Activated naive CD8-positive, alpha-beta T cell (primary cell): ENCODE data around the gene BCL2.

ENCODE experiments used
- H3K27ac Mint-ChIP-seq: one replicate; pipeline ENCODE4 v1.8.0; 2021; ENCODE audit warnings: mixed read lengths
- H3K27me3 Mint-ChIP-seq: one replicate; pipeline ENCODE4 v1.8.0; 2021; ENCODE audit warnings: mixed read lengths
- H3K36me3 Mint-ChIP-seq: one replicate; pipeline ENCODE4 v1.8.0; 2021; ENCODE audit warnings: mixed read lengths
- H3K4me1 Mint-ChIP-seq: one replicate; pipeline ENCODE4 v1.8.0; 2021; ENCODE audit warnings: low read depth, mixed read lengths
- H3K4me3 Mint-ChIP-seq: one replicate; pipeline ENCODE4 v1.8.0; 2021; ENCODE audit warnings: mild to moderate bottlenecking, mixed read lengths
- H3K9me3 Mint-ChIP-seq: one replicate; pipeline ENCODE4 v1.8.0; 2021; ENCODE audit warnings: low read depth, mixed read lengths

The BCL2 gene

DNA sequence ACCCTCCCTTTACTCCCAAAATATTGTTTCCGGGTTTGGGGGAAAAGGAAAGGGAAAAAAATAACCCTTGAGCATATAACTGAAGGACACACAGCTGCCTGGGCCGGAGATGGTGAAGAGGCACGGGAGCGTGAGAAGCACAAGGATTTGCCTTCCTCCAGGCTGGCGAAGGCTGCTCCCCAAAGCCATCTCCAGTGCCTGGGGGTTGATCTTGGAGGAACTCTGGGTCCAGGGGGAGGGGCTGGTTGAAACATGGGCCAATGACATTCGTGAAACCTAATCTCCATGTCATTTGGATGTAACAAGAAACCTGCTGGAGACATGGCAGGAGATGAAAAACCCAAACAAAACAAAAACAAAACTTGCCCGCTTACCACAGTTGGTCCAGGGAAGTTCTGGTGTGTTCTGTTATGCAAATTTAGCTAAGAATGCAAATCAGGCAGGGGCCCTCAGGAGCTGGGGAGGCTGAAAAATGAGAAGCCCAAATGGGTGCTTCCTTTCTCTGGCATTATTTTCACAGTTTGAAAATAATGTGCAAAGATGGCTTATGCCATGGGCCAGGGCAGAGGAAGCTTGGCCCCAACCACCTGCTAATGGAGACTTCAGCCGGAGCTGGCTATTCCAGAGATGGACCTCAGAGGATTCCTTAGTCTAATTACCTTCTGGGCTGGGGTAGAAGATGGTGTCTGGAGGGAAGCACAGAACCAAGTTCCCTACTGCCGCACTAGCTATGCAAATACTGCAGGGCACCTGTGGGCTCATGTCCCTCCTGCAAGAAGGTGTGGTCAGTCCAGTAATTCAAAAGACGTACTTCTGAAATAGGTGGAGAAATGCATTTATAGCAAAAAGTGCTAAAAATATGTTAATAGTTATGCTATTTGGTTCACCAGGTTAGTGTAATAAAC is 180.9 kb downstream of the BCL2 start:
- H3K4me3 Mint-ChIP-seq, result peak overlapping the region; percentile 90
- peaks cover 78% of the 10 kb centered on the region for H3K4me1 Mint-ChIP-seq
- no peaks in the 10 kb centered on the region for H3K9me3 Mint-ChIP-seq
- H3K36me3 Mint-ChIP-seq, result peaks cover 24% of the 10 kb centered on the region
- H3K27me3 Mint-ChIP-seq, result no peaks in the 10 kb centered on the region
- peak overlapping the region; percentile 95 for H3K27ac Mint-ChIP-seq

DNA sequence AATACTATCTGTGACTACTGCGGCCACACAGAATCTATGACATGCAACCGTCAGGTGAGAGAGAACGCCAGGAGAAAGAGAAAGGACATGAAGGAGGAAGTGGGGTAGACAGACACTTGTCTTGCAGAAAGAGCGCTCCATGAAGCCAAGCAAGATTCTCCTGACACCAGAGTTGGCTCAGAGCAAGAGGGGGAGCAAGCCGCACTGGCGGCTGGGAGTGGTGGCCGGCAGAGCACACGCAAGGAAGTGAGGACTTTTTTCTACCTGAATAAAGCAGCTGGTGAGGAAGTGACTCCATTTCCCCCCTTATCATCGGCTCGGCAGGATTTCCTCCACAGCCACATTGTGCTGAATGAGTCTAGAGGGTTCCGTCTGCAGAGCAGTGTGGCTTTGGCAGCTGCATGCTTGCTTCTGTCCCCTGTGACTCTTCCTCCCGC is 181.6 kb downstream of the BCL2 start:
- Mint-ChIP-seq H3K4me1 (peaks cover 78% of the 10 kb centered on the region), H3K4me3 (peak overlapping the region; percentile 90), H3K27me3 (no peaks in the 10 kb centered on the region), H3K36me3 (peaks cover 23% of the 10 kb centered on the region), H3K27ac (peak overlapping the region; percentile 95), H3K9me3 (no peaks in the 10 kb centered on the region)

DNA sequence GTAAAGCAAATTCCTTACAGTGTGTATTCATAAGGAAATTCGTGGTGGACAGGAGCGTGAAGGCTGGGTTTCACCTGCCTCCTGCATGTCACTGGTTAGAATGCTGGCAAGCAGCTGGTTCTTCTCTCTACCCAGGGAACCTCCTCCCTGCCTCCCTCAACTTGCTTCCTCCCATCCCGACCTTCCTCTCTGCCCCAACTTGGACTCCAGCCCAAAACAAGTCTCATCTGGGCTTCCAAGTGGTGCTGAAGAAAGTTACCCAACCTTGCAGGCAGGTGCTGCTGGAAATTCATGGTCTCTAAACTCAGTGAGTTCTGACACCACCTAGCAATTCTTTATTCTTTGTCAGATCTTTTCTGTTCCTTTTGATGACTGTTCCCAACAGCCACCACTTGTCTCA is 184.5 kb downstream of the BCL2 start:
- Mint-ChIP-seq H3K36me3 (peaks cover 12% of the 10 kb centered on the region), H3K4me3 (no peak overlapping the region), H3K27ac (peak overlapping the region; percentile 92), H3K4me1 (peaks cover 73% of the 10 kb centered on the region), H3K9me3 (no peaks in the 10 kb centered on the region), H3K27me3 (no peaks in the 10 kb centered on the region)

DNA sequence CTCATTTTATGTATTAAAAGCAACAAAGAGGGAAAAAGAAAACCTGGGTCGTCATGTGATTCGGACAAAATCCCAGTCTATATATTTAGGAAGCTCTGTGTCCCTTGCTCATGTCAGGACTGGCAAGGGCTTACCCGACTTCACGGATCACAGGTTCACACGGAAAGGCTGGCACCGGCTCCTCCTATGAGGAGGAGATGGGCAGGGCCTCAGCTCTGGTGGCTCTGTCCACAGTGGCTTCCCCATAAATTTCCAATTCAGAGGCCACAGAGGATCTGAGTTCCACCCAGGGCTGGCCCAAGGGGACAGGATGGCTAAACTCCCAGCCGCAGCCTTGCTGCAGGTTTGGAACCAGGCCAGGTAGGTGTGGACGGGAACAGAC is 186.8 kb downstream of the BCL2 start:
- Mint-ChIP-seq H3K9me3 (no peaks in the 10 kb centered on the region), H3K4me1 (peaks cover 50% of the 10 kb centered on the region), H3K36me3 (peaks cover 9% of the 10 kb centered on the region), H3K27ac (peak overlapping the region; percentile 84), H3K27me3 (no peaks in the 10 kb centered on the region), H3K4me3 (peak overlapping the region; percentile 18)

DNA sequence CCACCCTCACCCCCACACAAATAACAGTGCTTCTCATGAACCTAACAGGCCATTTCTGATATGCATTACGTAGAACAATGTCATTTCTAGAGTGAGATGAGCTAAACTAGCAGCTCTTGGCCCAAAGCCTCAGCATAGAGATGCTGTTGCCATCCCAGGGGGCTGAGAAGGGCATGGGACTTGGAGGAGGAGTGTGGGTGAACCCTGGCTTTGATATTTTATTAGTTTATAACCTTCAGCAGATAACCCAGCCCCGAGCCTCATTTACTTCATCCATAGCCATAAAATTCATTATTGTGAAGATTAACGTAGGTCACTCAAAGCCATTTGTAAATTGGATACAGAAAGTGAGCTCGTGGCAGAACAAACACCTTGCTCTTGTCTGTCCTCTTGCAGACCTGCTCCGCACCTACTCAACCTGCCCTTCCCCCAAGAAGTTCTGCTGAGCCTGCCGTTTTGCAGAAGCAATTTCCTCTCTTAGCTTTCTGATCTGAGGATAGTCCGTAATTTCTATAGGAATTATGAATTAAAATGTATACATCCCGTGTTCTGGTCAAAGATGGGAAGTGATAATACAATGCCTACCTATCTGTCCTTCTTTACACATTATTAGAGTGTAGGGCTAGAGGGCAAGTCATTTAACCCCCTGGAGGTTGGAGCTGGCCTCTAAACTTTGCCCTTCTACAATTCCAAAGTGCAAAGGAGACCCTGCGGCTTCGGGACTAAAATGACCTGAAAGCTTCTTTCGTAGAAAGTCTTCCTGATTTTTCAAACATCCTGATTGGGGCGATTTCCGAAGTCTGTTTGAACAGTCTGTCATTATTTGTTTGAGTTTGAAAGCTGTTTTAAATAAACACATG is 187.4 kb downstream of the BCL2 start:
- Mint-ChIP-seq H3K27me3 (no peaks in the 10 kb centered on the region), H3K4me3 (peak overlapping the region; percentile 18), H3K27ac (peak overlapping the region; percentile 84), H3K4me1 (peaks cover 44% of the 10 kb centered on the region), H3K9me3 (no peaks in the 10 kb centered on the region), H3K36me3 (peaks cover 9% of the 10 kb centered on the region)

DNA sequence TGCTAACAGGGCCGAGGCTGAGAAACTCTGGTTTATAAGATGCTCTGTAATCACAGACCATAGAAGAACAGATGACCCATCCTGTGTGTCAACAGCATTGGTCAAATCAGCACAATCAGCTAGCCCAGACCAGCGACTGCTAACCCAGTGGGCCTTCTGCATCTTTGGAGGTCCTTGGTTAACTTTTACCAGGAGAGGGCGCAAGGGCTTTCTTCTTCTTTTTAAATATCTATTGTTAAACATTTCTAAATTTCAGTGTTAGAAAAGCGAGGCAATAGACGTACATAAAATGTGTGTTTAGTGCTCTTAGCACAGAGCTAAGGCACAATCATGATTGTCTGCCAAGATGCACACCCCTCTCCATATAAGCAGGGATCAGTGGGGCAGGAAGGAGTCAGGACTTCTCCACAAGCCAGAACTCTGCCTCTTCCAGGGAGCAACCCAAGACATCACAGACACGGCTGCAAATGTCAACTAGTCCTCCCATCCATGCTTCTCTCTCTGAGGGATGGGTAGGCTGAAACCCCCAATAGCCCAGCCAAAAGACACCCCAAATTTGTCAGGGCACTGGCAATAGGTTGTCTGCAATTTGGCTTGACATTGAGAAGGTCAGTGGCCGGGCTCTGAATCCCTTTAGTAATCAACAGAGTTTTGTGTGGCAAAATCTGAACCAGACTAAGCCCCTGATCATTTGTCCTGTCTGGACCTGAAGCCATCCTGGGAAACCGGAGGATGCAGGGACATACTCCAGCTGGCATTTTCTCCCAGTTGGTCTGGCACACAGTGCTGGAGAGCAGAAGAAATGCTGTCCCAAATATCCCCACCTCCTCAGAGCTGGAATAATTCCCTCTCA is 188.2 kb downstream of the BCL2 start:
- Mint-ChIP-seq H3K36me3 (peaks cover 9% of the 10 kb centered on the region), H3K4me3 (no peak overlapping the region), H3K9me3 (no peaks in the 10 kb centered on the region), H3K4me1 (peaks cover 36% of the 10 kb centered on the region), H3K27me3 (no peaks in the 10 kb centered on the region), H3K27ac (peak overlapping the region; percentile 84)

DNA sequence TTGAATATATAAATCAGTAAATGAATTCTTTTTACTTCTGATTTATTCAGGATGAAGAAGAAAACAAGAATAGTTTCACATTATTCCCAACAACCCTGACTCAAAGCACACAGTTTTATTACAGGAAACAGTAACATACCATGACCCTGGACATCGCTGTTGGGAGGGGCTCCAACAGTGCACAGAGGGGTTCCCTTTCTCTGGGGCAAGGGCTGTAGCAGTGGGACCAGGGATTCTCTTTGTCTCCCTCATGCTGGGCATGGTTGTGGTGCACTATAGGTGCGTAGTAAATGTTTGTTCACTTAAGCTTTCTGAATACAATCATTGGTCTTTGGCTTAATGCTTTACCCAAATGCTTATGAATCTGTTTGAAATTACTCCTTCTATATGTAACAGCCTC is 189.4 kb downstream of the BCL2 start:
- no peak overlapping the region for H3K4me3 Mint-ChIP-seq
- H3K4me1 Mint-ChIP-seq, result peaks cover 24% of the 10 kb centered on the region
- peak overlapping the region; percentile 10 for H3K27ac Mint-ChIP-seq
- peaks cover 4% of the 10 kb centered on the region for H3K36me3 Mint-ChIP-seq
- H3K9me3 Mint-ChIP-seq, result no peaks in the 10 kb centered on the region
- no peaks in the 10 kb centered on the region for H3K27me3 Mint-ChIP-seq

DNA sequence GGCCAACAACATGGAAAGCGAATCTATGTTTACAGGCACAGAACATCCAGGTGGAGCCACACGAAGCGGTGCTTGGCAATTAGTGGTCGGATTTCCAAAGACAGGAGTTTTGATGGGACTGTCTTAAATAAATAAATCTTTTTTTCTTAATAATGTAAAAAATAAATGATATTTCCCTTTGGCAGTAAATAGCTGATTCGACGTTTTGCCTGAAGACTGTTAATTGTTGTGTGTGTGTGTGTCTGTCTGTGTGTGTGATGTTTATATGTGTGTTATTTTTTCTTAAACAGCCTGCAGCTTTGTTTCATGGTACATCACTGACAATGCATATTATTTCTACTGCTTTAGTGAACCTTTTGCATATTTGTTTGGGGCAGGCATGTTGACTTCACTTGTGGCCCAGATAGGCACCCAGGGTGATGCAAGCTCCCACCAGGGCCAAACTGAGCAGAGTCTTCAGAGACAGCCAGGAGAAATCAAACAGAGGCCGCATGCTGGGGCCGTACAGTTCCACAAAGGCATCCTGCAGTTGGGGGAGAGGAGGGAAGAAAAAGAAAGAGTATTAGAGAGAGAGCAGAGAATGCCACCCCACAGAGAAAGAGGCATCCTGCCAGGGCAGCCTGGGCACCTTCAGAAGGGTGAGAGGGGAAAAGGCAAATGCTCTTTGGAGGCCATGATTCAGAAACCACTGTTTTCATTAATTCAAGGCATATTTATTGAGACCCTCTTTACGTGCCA is 191.2 kb downstream of the BCL2 start:
- peak overlapping the region; percentile 81 for H3K27ac Mint-ChIP-seq
- no peaks in the 10 kb centered on the region for H3K27me3 Mint-ChIP-seq
- H3K9me3 Mint-ChIP-seq, result no peaks in the 10 kb centered on the region
- H3K4me1 Mint-ChIP-seq, result peaks cover 20% of the 10 kb centered on the region
- H3K4me3 Mint-ChIP-seq, result no peak overlapping the region
- H3K36me3 Mint-ChIP-seq, result peaks cover 3% of the 10 kb centered on the region

DNA sequence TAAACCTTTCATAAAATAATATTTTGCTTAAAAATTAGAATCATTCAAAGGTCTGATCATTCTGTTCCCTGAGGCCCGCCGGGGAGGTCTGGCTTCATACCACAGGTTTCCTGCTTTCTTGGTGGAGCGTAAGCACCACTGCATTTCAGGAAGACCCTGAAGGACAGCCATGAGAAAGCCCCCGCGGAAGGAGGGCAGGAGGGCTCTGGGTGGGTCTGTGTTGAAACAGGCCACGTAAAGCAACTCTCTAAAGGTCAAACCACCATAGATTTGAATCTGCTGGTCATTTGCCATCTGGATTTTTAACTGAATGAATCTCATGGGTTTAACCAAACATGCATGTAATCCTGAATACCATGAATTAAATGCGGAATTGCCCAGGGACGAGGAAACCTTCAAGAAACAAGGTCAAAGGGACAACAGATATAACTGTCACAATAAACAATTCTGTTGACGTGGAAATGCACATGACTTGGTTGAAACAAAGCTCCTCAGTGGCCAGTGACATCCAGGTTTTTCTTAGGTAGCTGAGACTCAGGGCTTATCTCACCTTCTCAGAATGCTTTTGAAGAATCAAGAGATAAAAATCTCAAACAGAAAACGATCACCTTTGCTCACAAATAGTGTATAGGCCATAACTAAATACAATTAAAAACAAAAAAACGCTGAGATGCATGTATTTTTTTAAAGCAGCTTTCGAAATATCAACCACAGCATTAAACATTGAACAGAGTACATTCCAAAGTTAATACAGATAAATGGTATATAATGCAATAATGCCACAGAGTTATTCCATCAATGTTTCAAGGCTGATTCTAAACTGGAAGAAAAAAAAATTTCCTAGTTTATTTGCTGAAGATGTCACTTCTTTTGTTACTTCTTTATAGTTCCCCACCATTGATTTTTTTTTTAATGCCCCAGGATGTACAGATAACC is 193.2 kb downstream of the BCL2 start:
- H3K4me1 Mint-ChIP-seq, result peaks cover 9% of the 10 kb centered on the region
- H3K36me3 Mint-ChIP-seq, result peaks cover 7% of the 10 kb centered on the region
- no peaks in the 10 kb centered on the region for H3K27me3 Mint-ChIP-seq
- H3K27ac Mint-ChIP-seq, result peak overlapping the region; percentile 81
- no peak overlapping the region for H3K4me3 Mint-ChIP-seq
- no peaks in the 10 kb centered on the region for H3K9me3 Mint-ChIP-seq

DNA sequence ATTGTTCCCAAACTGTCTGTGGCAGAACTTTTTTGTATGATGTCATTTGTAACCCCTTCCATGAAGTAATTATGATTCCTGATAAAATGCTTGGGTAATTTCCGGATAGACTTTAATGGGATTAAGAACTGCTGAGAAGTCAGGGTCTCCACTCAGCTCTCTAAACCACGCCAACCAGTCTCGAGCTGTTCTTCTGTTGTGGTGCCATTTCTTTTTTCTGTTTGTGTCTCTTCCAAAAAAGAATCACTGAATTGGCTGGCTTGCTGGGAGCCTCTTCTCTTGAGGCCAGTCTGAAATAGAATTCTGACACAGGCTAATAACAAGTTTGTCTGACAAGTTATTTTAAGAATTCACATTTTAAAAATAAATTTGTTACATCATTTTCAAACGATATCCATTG is 198.9 kb downstream of the BCL2 start:
- peaks cover 14% of the 10 kb centered on the region for H3K4me1 Mint-ChIP-seq
- no peaks in the 10 kb centered on the region for H3K27me3 Mint-ChIP-seq
- no peak overlapping the region for H3K4me3 Mint-ChIP-seq
- no peak overlapping the region for H3K27ac Mint-ChIP-seq
- no peaks in the 10 kb centered on the region for H3K9me3 Mint-ChIP-seq
- H3K36me3 Mint-ChIP-seq, result peaks cover 4% of the 10 kb centered on the region

DNA sequence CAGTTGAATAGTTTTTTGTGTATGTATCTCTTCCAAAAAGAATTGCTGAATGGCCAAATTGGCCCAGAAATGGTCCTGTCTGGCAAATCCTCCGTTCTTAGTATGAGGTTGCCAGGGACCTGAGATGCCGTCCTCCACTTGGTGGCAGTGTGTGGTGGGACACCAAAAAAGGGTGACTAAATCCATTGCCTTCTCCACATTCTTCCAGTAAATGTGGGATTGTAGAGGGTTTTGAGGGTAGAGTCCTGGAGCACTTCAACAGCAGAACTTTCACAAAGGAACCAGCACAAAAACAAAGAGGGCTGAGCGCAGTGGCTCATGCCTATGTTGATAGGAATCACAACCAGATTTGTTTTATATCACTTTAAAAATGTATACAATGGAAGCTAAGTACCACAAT is 199.9 kb downstream of the BCL2 start:
- Mint-ChIP-seq H3K27me3 (no peaks in the 10 kb centered on the region), H3K27ac (no peak overlapping the region), H3K9me3 (no peaks in the 10 kb centered on the region), H3K4me1 (peaks cover 13% of the 10 kb centered on the region), H3K4me3 (no peak overlapping the region), H3K36me3 (peaks cover 4% of the 10 kb centered on the region)

DNA sequence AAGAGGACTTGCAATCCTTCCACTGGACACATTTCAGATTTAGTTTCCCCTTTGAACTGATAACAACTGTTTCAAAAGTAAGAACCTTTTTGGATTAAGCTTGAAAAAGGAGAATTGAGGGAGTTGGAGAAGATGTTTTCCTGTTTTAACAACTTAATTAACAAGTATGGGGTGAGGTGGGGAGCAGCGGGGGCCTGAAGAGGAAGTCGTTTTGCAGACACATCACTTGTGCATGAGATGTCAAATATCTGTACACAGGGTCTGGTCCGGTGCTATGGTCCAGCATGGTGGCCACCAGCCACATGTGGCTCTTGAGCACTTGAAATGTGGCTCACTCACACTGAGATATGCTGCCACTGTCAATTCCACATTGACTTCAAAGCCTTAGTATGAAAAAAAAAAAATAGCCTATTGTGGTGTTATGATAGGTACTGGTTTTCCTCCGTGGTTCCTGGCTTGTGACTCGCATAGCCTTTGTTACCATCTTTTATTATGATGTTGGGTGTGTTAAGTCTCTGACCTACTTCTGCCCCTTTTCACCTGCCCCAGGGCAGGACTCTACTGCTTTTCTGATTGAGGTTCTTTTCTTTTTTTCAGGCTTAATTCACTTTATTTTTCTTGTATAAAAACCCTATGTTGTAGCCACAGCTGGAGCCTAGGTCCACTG is 205.5 kb downstream of the BCL2 start:
- Mint-ChIP-seq H3K4me1 (peaks cover 13% of the 10 kb centered on the region), H3K36me3 (peaks cover 9% of the 10 kb centered on the region), H3K27ac (no peak overlapping the region), H3K4me3 (no peak overlapping the region), H3K27me3 (no peaks in the 10 kb centered on the region), H3K9me3 (peaks cover 7% of the 10 kb centered on the region)

DNA sequence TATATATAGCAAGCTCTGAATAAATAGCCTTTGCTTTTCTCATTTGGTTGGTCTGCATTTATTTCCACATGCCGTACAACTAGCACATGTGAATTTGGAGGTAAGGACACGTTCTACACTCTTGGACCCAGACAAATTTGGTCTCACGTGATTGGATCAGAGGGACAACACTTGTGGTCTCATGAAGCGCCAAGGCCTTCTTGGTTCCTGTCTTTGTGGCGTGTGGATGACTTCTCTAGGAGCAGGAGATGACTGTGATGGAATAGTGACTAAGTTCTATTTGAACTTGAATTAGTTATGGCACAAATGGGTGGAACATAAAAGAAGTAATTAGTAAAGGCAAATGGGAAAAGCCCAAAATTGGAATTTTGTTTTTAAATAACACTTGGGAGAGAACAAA is 206.9 kb downstream of the BCL2 start:
- H3K36me3 Mint-ChIP-seq, result peaks cover 9% of the 10 kb centered on the region
- peaks cover 7% of the 10 kb centered on the region for H3K9me3 Mint-ChIP-seq
- no peaks in the 10 kb centered on the region for H3K27me3 Mint-ChIP-seq
- H3K27ac Mint-ChIP-seq, result no peak overlapping the region
- H3K4me3 Mint-ChIP-seq, result no peak overlapping the region
- H3K4me1 Mint-ChIP-seq, result peaks cover 11% of the 10 kb centered on the region
